Stomach (tissue), 4 donors: Measurements from ENCODE around the gene ATL1.

Experiments used
- POLR2AphosphoS5 ChIP-seq, 3 donors: sonication (generic); formaldehyde crosslinking; IDR thresholded peaks; one replicate each; pipeline ENCODE4 v1.6.1; 2016; ENCODE audit warnings: antibody characterized with exemption in 3 of 3
- TF ChIP-seq, protein P1 (sequence below), 7 experiments: fragments of 450-650 bp in 4 of 7; fragments of 200-600 bp in 3 of 7; sonication (generic) in 3 of 7; IDR thresholded peaks; one replicate each; pipeline ENCODE4 v1.5.1; 2016 to 2019; ENCODE audit warnings: antibody characterized with exemption in 7 of 7, control low read depth in 2 of 7, mild to moderate bottlenecking in 1 of 7

- no peak for TF ChIP-seq POLR2AphosphoS5 (IDR thresholded peaks at IDR 0.05)
- TF ChIP-seq, protein P1, sequence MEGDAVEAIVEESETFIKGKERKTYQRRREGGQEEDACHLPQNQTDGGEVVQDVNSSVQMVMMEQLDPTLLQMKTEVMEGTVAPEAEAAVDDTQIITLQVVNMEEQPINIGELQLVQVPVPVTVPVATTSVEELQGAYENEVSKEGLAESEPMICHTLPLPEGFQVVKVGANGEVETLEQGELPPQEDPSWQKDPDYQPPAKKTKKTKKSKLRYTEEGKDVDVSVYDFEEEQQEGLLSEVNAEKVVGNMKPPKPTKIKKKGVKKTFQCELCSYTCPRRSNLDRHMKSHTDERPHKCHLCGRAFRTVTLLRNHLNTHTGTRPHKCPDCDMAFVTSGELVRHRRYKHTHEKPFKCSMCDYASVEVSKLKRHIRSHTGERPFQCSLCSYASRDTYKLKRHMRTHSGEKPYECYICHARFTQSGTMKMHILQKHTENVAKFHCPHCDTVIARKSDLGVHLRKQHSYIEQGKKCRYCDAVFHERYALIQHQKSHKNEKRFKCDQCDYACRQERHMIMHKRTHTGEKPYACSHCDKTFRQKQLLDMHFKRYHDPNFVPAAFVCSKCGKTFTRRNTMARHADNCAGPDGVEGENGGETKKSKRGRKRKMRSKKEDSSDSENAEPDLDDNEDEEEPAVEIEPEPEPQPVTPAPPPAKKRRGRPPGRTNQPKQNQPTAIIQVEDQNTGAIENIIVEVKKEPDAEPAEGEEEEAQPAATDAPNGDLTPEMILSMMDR (IDR thresholded peaks at IDR 0.05) = no peak
These were observed 107.7 kb downstream of the ATL1 start for GRCh38 chr14:50667684-50667995.
